Uterus (tissue), 2 donors: ENCODE measurements around the gene LMO7.

Experiments used
- POLR2A ChIP-seq, 2 donors: fragments of 450-650 bp; IDR thresholded peaks; one replicate each; pipeline ENCODE4 v1.6.1; 2016; ENCODE audit warnings: antibody characterized with exemption in 2 of 2, mild to moderate bottlenecking in 1 of 2, moderate library complexity in 1 of 2
- TF ChIP-seq, protein P1 (sequence below), 4 experiments: fragments of 200-600 bp in 2 of 4; fragments of 450-650 bp in 2 of 4; sonication (generic) in 2 of 4; IDR thresholded peaks; one replicate each; pipeline ENCODE4 v1.5.1; 2016 to 2019; ENCODE audit warnings: antibody characterized with exemption in 4 of 4, mild to moderate bottlenecking in 2 of 4, moderate library complexity in 1 of 4

GRCh38 chr13:75843991-75844390, 207.9 kb downstream of the LMO7 start:
- TF ChIP-seq, protein P1, sequence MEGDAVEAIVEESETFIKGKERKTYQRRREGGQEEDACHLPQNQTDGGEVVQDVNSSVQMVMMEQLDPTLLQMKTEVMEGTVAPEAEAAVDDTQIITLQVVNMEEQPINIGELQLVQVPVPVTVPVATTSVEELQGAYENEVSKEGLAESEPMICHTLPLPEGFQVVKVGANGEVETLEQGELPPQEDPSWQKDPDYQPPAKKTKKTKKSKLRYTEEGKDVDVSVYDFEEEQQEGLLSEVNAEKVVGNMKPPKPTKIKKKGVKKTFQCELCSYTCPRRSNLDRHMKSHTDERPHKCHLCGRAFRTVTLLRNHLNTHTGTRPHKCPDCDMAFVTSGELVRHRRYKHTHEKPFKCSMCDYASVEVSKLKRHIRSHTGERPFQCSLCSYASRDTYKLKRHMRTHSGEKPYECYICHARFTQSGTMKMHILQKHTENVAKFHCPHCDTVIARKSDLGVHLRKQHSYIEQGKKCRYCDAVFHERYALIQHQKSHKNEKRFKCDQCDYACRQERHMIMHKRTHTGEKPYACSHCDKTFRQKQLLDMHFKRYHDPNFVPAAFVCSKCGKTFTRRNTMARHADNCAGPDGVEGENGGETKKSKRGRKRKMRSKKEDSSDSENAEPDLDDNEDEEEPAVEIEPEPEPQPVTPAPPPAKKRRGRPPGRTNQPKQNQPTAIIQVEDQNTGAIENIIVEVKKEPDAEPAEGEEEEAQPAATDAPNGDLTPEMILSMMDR (IDR thresholded peaks at IDR 0.05), result no peak
- TF ChIP-seq POLR2A (IDR thresholded peaks at IDR 0.05), result no peak
